ENCODE results near the gene COL6A3.

Gene COL6A3, protein sequence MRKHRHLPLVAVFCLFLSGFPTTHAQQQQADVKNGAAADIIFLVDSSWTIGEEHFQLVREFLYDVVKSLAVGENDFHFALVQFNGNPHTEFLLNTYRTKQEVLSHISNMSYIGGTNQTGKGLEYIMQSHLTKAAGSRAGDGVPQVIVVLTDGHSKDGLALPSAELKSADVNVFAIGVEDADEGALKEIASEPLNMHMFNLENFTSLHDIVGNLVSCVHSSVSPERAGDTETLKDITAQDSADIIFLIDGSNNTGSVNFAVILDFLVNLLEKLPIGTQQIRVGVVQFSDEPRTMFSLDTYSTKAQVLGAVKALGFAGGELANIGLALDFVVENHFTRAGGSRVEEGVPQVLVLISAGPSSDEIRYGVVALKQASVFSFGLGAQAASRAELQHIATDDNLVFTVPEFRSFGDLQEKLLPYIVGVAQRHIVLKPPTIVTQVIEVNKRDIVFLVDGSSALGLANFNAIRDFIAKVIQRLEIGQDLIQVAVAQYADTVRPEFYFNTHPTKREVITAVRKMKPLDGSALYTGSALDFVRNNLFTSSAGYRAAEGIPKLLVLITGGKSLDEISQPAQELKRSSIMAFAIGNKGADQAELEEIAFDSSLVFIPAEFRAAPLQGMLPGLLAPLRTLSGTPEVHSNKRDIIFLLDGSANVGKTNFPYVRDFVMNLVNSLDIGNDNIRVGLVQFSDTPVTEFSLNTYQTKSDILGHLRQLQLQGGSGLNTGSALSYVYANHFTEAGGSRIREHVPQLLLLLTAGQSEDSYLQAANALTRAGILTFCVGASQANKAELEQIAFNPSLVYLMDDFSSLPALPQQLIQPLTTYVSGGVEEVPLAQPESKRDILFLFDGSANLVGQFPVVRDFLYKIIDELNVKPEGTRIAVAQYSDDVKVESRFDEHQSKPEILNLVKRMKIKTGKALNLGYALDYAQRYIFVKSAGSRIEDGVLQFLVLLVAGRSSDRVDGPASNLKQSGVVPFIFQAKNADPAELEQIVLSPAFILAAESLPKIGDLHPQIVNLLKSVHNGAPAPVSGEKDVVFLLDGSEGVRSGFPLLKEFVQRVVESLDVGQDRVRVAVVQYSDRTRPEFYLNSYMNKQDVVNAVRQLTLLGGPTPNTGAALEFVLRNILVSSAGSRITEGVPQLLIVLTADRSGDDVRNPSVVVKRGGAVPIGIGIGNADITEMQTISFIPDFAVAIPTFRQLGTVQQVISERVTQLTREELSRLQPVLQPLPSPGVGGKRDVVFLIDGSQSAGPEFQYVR (N-terminal part only)

GRCh38 chr2:237413777-237414661, at the start of gene COL6A3:
Gene COL6A3 (minus strand): TSS chr2:237414164. CDS start chr2:237396817, 17,347 bp downstream.
- peaks cover 6% of the 10 kb centered on the region for H3K4me1 ChIP-seq (ENCODE audit: insufficient read depth, insufficient read length)
- H3K4me3 ChIP-seq (ENCODE audit: insufficient read length, low read depth): peak within 1 kb of the TSS; percentile 2
- no peaks in the 10 kb centered on the region for H3K27me3 ChIP-seq (ENCODE audit: insufficient read depth, insufficient read length)
- no peaks in the 10 kb centered on the region for H3K9me3 ChIP-seq (ENCODE audit: insufficient read depth, low read length)
- TF ChIP-seq YY1 (IDR thresholded peaks at IDR 0.05; ENCODE audit: insufficient read depth, insufficient read length) (no peak), ZNF274 (IDR thresholded peaks at IDR 0.05; ENCODE audit: low read depth, low read length) (no peak), SUZ12 (IDR thresholded peaks at IDR 0.05; ENCODE audit: extremely low read depth, insufficient read depth, insufficient read length) (no peak)
- DNase-seq (ENCODE audit: low read depth, low spot score): no peak
- no peaks in the 10 kb centered on the region for H3K36me3 ChIP-seq (ENCODE audit: insufficient read depth, insufficient read length, low read length)
- H3K9ac ChIP-seq (ENCODE audit: insufficient read length, low read depth): no peak within 1 kb of the TSS

DNA sequence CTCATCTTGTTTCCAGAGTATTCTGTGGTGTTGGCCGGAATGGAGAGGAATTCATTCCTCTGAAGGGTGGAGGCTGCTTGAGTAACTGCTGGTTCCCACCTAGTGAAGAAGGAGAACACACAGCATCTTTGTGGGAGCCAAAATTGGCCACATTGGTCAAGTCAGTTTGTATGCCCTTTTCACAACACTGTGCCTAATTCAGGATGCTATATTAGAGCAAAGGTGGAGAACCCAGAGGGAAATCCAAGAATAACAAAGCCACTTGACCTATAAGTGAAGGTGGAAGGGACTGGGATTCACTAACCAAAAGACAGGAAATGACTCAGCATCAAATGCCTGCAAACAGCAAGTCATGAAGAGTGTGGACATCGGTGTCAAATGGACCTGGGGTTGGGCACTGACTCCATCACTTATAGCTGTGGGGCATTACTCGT, 45.8 kb upstream of the COL6A3 start:
- TF ChIP-seq YY1 (IDR thresholded peaks at IDR 0.05; ENCODE audit: insufficient read depth, insufficient read length) (no peak), ZNF274 (IDR thresholded peaks at IDR 0.05; ENCODE audit: low read depth, low read length) (no peak), SUZ12 (IDR thresholded peaks at IDR 0.05; ENCODE audit: extremely low read depth, insufficient read depth, insufficient read length) (no peak)
- Histone ChIP-seq H3K9ac (ENCODE audit: insufficient read length, low read depth) (no peak overlapping the region), H3K9me3 (ENCODE audit: insufficient read depth, low read length) (peaks cover 4% of the 10 kb centered on the region; the same call in 1 of the 2 replicates), H3K4me1 (ENCODE audit: insufficient read depth, insufficient read length) (peaks cover 3% of the 10 kb centered on the region), H3K27me3 (ENCODE audit: insufficient read depth, insufficient read length) (no peaks in the 10 kb centered on the region), H3K36me3 (ENCODE audit: insufficient read depth, insufficient read length, low read length) (no peaks in the 10 kb centered on the region), H3K4me3 (ENCODE audit: insufficient read length, low read depth) (no peak overlapping the region)
- no peak for DNase-seq (ENCODE audit: low read depth, low spot score)

DNA sequence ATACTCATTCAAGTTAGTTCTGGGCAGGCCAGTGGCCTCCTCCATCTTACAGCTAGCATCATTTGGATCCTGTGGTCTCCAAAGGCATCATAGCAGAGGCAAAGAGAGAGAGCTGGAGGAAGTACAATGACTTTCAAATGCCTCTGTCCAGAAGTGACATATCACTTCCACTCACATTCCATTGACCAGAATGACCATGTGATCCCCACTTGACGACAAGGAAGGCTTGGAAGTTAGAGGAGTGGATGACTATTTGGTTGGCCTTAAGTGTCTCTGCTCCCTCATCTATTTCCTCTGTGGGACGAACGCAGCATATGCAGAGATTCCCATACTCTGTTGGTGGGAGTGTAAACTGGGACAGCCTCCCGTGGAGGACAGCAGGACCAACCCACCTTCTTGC, 45.3 kb upstream of the COL6A3 start:
- Histone ChIP-seq H3K9ac (ENCODE audit: insufficient read length, low read depth) (no peak overlapping the region), H3K4me3 (ENCODE audit: insufficient read length, low read depth) (no peak overlapping the region), H3K27me3 (ENCODE audit: insufficient read depth, insufficient read length) (no peaks in the 10 kb centered on the region), H3K9me3 (ENCODE audit: insufficient read depth, low read length) (peaks cover 4% of the 10 kb centered on the region; the same call in 1 of the 2 replicates), H3K36me3 (ENCODE audit: insufficient read depth, insufficient read length, low read length) (no peaks in the 10 kb centered on the region), H3K4me1 (ENCODE audit: insufficient read depth, insufficient read length) (peaks cover 3% of the 10 kb centered on the region)
- DNase-seq (ENCODE audit: low read depth, low spot score): no peak
- TF ChIP-seq SUZ12 (IDR thresholded peaks at IDR 0.05; ENCODE audit: extremely low read depth, insufficient read depth, insufficient read length) (no peak), ZNF274 (IDR thresholded peaks at IDR 0.05; ENCODE audit: low read depth, low read length) (no peak), YY1 (IDR thresholded peaks at IDR 0.05; ENCODE audit: insufficient read depth, insufficient read length) (no peak)

GRCh38 chr2:237458519-237458918, 44.6 kb upstream of the COL6A3 start:
- H3K36me3 ChIP-seq (ENCODE audit: insufficient read depth, insufficient read length, low read length): no peaks in the 10 kb centered on the region
- DNase-seq (ENCODE audit: low read depth, low spot score): no peak
- no peak overlapping the region for H3K4me3 ChIP-seq (ENCODE audit: insufficient read length, low read depth)
- no peaks in the 10 kb centered on the region for H3K27me3 ChIP-seq (ENCODE audit: insufficient read depth, insufficient read length)
- peaks cover 3% of the 10 kb centered on the region for H3K4me1 ChIP-seq (ENCODE audit: insufficient read depth, insufficient read length)
- TF ChIP-seq YY1 (IDR thresholded peaks at IDR 0.05; ENCODE audit: insufficient read depth, insufficient read length) (no peak), ZNF274 (IDR thresholded peaks at IDR 0.05; ENCODE audit: low read depth, low read length) (no peak), SUZ12 (IDR thresholded peaks at IDR 0.05; ENCODE audit: extremely low read depth, insufficient read depth, insufficient read length) (no peak)
- H3K9ac ChIP-seq (ENCODE audit: insufficient read length, low read depth): no peak overlapping the region
- H3K9me3 ChIP-seq (ENCODE audit: insufficient read depth, low read length): peaks cover 4% of the 10 kb centered on the region; the same call in 1 of the 2 replicates

DNA sequence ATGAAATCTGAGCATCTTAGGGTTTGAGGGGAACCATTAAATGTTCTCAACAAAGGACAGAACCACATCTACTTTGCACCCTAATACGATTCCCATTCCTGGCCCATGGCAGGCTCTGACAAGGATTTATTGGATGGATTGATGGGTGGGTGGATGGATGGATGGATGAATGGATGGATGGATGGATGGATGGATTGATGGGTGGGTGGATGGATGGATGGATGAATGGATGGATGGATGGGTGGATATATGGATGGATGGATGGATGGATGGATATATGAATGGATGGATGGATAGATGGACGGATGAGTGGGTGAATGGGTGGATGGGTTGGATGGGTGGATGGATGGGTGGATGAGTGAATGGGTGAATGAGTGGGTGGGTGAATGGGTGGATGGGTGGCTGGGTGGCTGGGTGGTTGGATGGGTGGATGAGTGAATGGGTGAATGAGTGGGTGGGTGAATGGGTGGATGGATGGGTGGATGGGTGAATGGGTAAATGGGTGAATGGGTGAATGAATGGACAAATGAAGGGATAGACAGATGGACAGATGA, 43.5 kb upstream of the COL6A3 start:
- Histone ChIP-seq H3K36me3 (ENCODE audit: insufficient read depth, insufficient read length, low read length) (no peaks in the 10 kb centered on the region), H3K27me3 (ENCODE audit: insufficient read depth, insufficient read length) (no peaks in the 10 kb centered on the region), H3K9me3 (ENCODE audit: insufficient read depth, low read length) (peaks cover 4% of the 10 kb centered on the region; the same call in 1 of the 2 replicates), H3K9ac (ENCODE audit: insufficient read length, low read depth) (no peak overlapping the region), H3K4me1 (ENCODE audit: insufficient read depth, insufficient read length) (peaks cover 3% of the 10 kb centered on the region), H3K4me3 (ENCODE audit: insufficient read length, low read depth) (no peak overlapping the region)
- TF ChIP-seq SUZ12 (IDR thresholded peaks at IDR 0.05; ENCODE audit: extremely low read depth, insufficient read depth, insufficient read length) (no peak), YY1 (IDR thresholded peaks at IDR 0.05; ENCODE audit: insufficient read depth, insufficient read length) (no peak), ZNF274 (IDR thresholded peaks at IDR 0.05; ENCODE audit: low read depth, low read length) (no peak)
- DNase-seq (ENCODE audit: low read depth, low spot score): no peak
